Peyer's patch (tissue), 4 donors: ENCODE measurements around the gene SPAAR.

Experiments used
- POLR2A ChIP-seq, 2 donors: fragments of 450-650 bp; IDR thresholded peaks; one replicate each; pipeline ENCODE4 v1.5.1; 2017; ENCODE audit warnings: antibody characterized with exemption in 2 of 2, mild to moderate bottlenecking in 2 of 2, moderate library complexity in 2 of 2
- TF ChIP-seq, protein P1 (sequence below), 6 experiments: fragments of 450-650 bp in 4 of 6; fragments of 200-600 bp in 2 of 6; sonication (generic) in 1 of 6; IDR thresholded peaks; one replicate each; pipeline ENCODE4 v1.5.1; 2017 to 2019; ENCODE audit warnings: antibody characterized with exemption in 6 of 6, mild to moderate bottlenecking in 3 of 6, moderate library complexity in 1 of 6

DNA sequence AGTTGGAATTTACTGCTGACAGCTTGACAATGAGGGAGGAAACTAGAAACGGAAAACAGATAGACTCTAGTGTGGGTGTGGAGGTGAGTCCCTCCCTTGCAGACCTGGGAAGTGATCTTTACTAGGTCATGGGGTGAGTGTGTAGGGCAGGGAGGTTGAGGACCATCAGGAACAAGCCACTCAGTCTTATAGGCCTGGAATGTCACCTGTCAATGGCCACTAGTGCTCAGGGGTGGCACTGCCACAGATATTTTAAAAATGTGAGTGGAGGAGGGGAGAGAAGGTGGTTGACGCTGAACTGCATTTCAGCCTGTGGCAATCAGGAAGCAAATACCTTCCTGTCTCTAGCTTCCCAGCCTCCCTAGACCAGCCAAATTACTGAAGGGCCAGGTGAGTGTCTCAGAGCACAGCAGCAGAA, 39.6 kb downstream of the SPAAR start:
- TF ChIP-seq, protein P1, sequence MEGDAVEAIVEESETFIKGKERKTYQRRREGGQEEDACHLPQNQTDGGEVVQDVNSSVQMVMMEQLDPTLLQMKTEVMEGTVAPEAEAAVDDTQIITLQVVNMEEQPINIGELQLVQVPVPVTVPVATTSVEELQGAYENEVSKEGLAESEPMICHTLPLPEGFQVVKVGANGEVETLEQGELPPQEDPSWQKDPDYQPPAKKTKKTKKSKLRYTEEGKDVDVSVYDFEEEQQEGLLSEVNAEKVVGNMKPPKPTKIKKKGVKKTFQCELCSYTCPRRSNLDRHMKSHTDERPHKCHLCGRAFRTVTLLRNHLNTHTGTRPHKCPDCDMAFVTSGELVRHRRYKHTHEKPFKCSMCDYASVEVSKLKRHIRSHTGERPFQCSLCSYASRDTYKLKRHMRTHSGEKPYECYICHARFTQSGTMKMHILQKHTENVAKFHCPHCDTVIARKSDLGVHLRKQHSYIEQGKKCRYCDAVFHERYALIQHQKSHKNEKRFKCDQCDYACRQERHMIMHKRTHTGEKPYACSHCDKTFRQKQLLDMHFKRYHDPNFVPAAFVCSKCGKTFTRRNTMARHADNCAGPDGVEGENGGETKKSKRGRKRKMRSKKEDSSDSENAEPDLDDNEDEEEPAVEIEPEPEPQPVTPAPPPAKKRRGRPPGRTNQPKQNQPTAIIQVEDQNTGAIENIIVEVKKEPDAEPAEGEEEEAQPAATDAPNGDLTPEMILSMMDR (IDR thresholded peaks at IDR 0.05), result no peak
- no peak for TF ChIP-seq POLR2A (IDR thresholded peaks at IDR 0.05)
